Measurements from ENCODE around the gene SLC25A18.

The SLC25A18 gene

GRCh38 chr22:17570851-17571631, 7.7 kb downstream of the SLC25A18 start:
- DNase-seq (ENCODE audit: low read depth) = no peak

GRCh38 chr22:17575151-17575550, 11.9 kb downstream of the SLC25A18 start:
- DNase-seq (ENCODE audit: low read depth) = no peak

- DNase-seq (ENCODE audit: low read depth) = no peak
These were observed 12.4 kb downstream of the SLC25A18 start for GRCh38 chr22:17575681-17576080.

GRCh38 chr22:17576470-17576869, 13.2 kb downstream of the SLC25A18 start:
- no peak for DNase-seq (ENCODE audit: low read depth)

GRCh38 chr22:17578136-17578754, 14.9 kb downstream of the SLC25A18 start:
- no peak for DNase-seq (ENCODE audit: low read depth)

- no peak for DNase-seq (ENCODE audit: low read depth)
These were observed 16.3 kb downstream of the SLC25A18 start for GRCh38 chr22:17579535-17579981.

- DNase-seq (ENCODE audit: low read depth) = no peak
These were observed 17.2 kb downstream of the SLC25A18 start for GRCh38 chr22:17580441-17581031.

- DNase-seq (ENCODE audit: low read depth) = no peak
These were observed 17.8 kb downstream of the SLC25A18 start for GRCh38 chr22:17581056-17581455.

- DNase-seq (ENCODE audit: low read depth) = no peak
These were observed 18.3 kb downstream of the SLC25A18 start for GRCh38 chr22:17581631-17582030.

- DNase-seq (ENCODE audit: low read depth) = no peak
These were observed 19.9 kb downstream of the SLC25A18 start for GRCh38 chr22:17583151-17583550.

- no peak for DNase-seq (ENCODE audit: low read depth)
These were observed 23.6 kb downstream of the SLC25A18 start for GRCh38 chr22:17586831-17587440.

- DNase-seq (ENCODE audit: low read depth) = no peak
These were observed 24.3 kb downstream of the SLC25A18 start for GRCh38 chr22:17587629-17588028.

GRCh38 chr22:17588606-17589005, 25.3 kb downstream of the SLC25A18 start:
- no peak for DNase-seq (ENCODE audit: low read depth)

GRCh38 chr22:17589810-17590375, 26.6 kb downstream of the SLC25A18 start:
- DNase-seq (ENCODE audit: low read depth) = no peak

- no peak for DNase-seq (ENCODE audit: low read depth)
These were observed 27.3 kb downstream of the SLC25A18 start for GRCh38 chr22:17590586-17590985.

- no peak for DNase-seq (ENCODE audit: low read depth)
These were observed 28.9 kb downstream of the SLC25A18 start for GRCh38 chr22:17592201-17592600.

GRCh38 chr22:17596226-17596625, 32.9 kb downstream of the SLC25A18 start:
- DNase-seq (ENCODE audit: low read depth) = no peak

- no peak for DNase-seq (ENCODE audit: low read depth)
These were observed 33.9 kb downstream of the SLC25A18 start for GRCh38 chr22:17597217-17597616.

GRCh38 chr22:17598318-17598717, 35.0 kb downstream of the SLC25A18 start:
- no peak for DNase-seq (ENCODE audit: low read depth)

- no peak for DNase-seq (ENCODE audit: low read depth)
These were observed 37.7 kb downstream of the SLC25A18 start for GRCh38 chr22:17601031-17601430.

GRCh38 chr22:17603668-17604067, 40.4 kb downstream of the SLC25A18 start:
- no peak for DNase-seq (ENCODE audit: low read depth)

GRCh38 chr22:17606496-17606895, 43.2 kb downstream of the SLC25A18 start:
- DNase-seq (ENCODE audit: low read depth) = no peak
